HG03066 (cell line): ENCODE measurements around the gene POLR2B.
"Not testable (repeated sequence)": the region's sequence is repeated elsewhere in the genome, so short reads cannot be mapped to it uniquely, and the experiment has no call there.

Experiments
- ATAC-seq: cut with Tn5 transposase; IDR thresholded peaks from one replicate; pipeline ENCODE4 v1.9.1; 2021; ENCODE audit warnings: low read depth; ENCODE audit not compliant: unreplicated experiment

Gene POLR2B

GRCh38 chr4:57051095-57051494 lies 72.4 kb downstream of the POLR2B start:
- ATAC-seq: no peak

- ATAC-seq: no peak
These were observed 72.8 kb downstream of the POLR2B start for GRCh38 chr4:57051524-57051923.

DNA sequence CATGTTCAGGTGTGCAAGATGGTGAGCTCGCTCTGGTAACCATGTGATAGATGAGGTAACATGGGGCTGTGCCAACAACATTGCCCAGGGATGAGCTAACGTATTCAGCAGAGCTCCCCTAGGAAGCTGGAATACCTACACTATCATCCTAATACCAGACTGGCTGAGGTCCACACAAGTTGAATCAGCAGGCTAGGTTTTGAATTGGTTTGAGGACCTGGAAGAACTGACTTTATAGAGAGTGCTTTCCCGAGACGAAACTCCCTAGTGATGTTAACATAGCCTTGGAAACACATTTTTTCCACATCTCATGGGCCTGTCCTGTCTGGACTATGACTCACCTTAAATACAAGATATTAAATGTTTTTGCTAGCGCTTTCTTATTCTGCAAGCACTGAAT lies 74.8 kb downstream of the POLR2B start:
- ATAC-seq: no peak

GRCh38 chr4:57055886-57056285 lies 77.2 kb downstream of the POLR2B start:
- ATAC-seq: no peak

- ATAC-seq: no peak
These were observed 81.4 kb downstream of the POLR2B start for GRCh38 chr4:57059890-57060716.

DNA sequence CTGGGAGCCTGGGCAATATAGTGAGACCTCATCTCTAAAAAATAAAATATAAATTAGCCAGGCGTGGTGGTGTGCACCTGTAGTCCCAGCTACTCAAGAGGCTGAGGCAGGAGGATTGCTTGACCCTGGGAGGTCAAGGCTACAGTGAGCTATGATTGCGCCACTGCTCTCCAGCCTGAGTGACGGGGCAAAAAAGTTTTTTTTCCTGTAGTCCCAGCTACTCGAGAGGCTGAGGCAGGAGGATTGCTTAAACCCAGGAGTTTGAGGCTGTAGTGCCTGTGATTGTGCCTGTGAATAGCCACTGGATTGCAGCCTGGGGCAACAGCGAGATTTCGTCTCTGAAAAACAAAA lies 82.0 kb downstream of the POLR2B start:
- ATAC-seq: not testable (repeated sequence)

DNA sequence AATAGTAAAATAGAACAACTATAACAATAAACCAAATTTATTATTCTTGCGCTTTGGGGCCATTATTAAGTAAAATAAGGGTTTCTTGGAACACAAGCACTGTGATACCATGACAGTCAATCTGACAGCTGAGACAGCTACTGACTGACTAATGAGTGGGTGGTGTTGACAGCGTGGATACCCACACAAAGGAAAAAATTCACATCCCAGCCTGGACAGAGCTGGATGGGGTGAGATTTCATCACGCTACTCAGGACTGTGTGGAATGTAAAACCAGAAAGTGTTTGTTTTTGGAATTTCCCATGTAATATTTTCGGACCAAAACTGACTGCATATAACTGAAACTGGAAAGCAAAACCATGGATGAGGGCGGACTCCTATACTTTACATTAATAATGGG lies 82.7 kb downstream of the POLR2B start:
- no peak for ATAC-seq

DNA sequence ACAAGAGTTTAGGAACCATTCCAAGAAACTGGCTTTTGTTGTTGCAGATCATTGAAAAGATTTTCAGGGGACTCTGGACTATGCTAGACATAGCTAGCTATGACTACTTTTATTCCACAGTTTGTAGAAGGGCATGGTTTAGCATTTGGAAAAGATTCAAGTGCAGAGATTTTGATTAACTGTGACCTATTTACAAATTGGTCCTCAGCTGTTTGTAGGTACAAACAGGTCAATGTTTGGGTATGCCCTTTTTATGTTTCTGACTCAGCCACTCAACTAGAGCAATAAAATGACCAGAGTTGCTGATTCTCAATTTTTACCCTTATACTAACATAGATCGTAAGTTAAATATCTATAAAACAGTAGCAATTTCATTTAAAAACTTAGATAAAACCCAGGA lies 84.8 kb downstream of the POLR2B start:
- ATAC-seq: no peak

DNA sequence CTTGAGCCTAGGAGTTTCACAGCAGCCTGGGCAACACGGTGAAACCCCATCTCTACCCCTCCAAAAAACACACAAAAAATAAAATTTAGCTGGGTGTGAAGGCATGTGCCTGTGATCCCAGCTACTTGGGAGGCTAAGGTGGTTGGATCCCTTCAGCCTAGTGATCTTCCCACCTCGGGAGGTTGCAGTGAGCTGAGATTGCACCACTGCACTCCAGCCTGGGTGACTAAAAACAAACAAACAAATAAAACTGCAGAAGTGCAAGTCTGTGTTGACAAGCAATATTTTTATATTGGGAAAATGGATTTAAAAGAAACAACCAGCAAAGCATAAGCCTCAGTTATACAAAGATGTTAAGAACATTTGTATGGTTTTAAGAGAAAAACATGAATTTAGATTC lies 85.4 kb downstream of the POLR2B start:
- ATAC-seq: no peak

DNA sequence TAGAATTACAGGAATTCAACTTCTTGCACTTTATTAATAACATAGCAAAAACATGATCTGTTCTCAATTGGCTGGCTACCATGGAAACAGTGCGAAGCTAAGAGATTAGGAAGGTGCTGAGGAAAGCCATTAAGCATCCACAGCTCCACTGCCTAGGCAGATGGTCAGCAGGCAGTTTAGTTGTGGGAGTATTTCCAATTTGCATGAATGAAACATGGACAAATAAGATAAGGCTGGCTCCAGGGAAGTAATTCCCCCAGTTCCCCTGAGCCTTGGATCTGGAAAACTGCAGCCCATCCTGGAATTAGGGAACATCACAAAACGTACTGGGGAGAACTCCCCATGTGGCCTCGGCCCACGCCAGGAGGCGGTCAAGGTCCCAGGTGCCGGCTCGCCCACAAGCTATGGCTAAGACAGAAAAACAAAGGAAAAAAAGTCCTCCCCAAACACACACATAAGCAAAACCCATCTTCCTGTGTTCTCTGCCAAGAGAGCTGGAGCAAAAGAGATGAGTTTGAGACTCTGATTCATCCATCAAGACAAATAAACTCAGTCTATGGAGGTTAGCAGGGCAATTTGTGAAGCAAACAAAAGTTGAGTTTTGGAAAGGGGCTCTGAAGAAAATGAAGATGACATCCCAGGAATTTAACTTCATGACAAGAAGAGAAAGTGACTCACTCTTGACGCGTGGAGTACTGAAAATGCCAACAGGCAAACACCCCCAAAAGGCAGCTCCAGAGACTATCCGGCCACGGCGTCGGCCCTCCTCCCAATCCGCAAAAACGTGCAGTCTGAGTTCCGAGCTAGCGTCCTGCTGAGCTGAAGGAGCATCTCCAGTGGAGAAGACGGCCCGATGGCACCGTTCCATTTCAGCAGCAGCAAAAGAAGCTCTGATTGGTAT lies 86.4 kb downstream of the POLR2B start:
- no peak for ATAC-seq

- ATAC-seq: no peak
These were observed 87.2 kb downstream of the POLR2B start for GRCh38 chr4:57065730-57066482.

- no peak for ATAC-seq
These were observed 89.7 kb downstream of the POLR2B start for GRCh38 chr4:57068237-57068981.

- no peak for ATAC-seq
These were observed 91.8 kb downstream of the POLR2B start for GRCh38 chr4:57070461-57070860.

DNA sequence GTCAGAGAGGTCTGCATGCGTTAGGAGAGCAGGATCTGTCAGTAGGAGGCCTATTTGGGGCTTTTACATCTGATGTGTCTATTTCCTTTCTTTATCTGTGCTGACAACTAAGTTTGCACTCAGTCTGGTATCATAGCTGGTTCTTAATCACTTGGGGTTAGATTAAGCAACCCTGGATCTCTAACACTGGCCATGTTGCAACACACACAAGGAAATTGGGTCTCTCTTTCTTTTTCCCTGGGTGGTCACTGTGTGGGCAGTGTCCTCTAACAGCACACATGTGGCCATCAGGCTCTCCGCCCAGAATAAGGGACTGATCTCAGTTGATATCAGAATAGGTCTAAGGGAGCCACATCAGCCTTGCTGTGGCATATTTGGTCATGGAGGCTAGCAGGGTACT lies 92.6 kb downstream of the POLR2B start:
- ATAC-seq: no peak

DNA sequence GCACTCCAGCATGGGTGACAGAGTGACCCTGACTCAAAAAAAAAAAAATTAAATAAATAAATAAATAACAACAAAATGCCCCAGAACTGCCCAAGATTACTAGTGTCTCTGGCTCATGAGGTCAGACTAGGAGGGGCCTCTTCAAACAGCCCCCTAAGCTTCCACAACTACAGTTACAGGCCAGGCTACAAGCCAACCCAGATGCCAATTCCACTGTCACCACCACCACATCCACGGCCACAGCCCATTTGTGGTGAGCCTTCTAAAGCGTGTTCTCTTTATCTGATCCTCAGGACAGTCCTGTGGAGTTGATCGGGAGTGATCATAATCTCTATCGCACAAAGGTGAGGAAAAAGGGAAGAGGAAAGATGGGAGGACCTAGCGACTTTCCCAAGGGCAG lies 94.9 kb downstream of the POLR2B start:
- no peak for ATAC-seq

DNA sequence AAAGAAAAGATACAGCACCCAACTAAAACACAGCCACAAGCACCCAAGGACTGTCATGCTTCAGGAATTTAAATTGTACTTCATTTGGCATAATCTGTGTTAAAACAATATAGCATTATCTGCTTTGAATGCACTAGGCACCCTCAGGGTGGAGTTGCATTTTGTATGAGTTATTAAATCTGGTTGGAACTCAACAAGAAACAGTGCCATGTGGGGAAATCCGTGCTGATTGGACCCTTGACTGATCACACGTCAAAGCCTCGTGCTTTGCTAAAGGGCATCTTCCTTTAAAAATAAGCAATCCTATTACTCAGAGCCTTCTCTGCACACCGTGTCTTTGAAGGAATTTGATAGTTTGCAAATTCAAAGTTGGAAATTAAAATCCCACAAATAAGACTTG lies 96.0 kb downstream of the POLR2B start:
- ATAC-seq: no peak

DNA sequence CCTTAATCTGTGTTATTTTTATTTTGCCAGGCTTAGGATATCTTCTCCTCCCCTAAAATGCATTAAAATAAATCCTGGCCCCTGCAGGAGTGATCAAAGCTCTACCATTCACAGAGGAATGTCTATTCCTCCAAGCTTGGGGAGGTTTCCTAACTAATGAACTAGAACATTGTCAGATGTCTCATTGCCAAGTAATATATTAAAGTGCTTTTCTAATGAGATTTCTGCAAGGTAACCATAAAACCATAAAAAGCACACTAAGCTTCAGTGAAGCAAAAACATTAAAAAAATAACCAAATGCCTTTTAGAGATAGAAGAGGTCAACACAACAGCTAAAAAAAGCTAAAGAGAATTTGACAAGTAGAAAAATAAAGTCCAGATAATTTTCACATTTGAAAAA lies 96.7 kb downstream of the POLR2B start:
- no peak for ATAC-seq

DNA sequence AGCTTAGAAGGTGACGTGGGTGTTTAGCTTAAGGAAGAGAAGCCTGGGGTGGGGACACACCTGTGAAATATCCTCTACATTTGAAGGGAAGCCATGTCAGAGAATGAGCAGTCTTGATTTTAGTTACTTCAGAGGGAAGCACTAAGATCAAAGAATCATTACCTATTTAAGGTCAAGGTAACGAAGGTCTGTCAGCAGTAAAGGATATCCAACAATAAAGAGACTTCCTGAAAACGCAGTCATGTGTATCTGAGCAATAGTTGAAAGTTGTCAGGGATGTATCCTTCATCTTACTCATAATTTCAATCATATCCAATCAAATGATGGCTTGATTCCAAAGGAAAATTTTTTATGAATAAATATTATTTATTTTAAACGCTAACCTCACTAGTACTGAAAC lies 98.0 kb downstream of the POLR2B start:
- ATAC-seq: no peak

GRCh38 chr4:57077550-57078343 lies 99.1 kb downstream of the POLR2B start:
- no peak for ATAC-seq
